ENCODE measurements around the gene KCNG2.

The KCNG2 gene

GRCh38 chr18:79927607-79928562 is 130.1 kb downstream of the KCNG2 start:
- DNase-seq, result peak; percentile 46

GRCh38 chr18:79928563-79928960 is 130.8 kb downstream of the KCNG2 start:
- peak; percentile 42 for DNase-seq

GRCh38 chr18:79930020-79930642 is 132.4 kb downstream of the KCNG2 start:
- DNase-seq, result no peak

DNA sequence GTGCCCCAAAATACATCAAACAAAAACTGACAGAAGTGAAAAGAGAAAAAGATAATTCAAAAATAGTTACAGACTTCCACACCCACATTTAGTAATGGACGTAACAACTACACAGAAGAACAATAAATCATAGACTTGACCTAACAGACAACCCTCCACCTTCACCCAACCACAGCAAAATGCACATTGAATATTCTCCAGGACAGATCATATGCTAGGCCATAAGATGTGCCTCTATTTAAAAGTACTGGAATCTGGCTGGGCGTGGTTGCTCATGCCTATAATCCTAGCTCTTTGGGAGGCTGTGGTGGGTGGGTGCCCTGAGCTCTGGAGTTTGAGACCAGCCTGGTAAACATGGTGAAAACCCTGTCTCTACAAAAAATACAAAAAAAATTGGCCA is 133.7 kb downstream of the KCNG2 start:
- no peak for DNase-seq

- DNase-seq, result no peak
Observed at GRCh38 chr18:79932907-79933306, 135.2 kb downstream of the KCNG2 start.

- peak; percentile 30 for DNase-seq
Observed at GRCh38 chr18:79933765-79934164, 136.0 kb downstream of the KCNG2 start.

DNA sequence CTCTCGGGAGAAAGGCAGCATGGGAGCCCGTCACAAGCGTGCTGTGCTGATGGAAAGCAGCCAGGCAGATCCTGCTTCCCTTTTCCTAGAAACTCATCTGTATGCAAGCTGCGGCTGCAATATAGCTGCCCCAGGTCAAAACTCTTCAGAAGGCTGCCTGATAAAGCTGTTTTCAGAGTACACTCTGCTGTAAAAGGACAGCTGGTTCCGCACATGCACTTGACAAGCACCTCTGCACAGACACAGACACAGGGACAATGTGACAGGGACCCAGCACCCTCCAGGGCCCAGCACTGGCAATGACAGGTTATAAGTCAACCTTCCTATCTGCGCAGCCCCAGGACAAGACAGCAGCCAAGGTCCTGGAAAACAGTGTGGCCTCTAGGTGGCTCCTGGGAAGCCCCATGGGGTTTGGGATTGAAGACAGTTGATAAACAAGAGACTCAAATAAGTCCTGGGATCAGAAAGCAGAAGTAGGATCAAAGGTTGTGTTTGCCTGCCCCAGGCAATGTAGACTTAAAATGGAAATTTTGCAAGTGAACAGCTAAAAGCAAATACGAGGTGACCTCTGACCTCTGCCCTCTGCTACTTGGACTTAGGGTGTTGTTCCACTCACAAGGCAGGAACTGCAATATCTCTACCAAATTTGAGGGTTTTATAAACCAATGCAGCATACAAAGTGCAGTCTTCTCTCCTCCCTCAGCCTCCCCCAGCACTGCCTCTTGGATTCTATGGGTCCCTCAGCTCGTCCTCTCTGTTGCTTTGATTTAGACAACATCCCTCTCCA is 136.8 kb downstream of the KCNG2 start:
- DNase-seq, result peak; percentile 49

DNA sequence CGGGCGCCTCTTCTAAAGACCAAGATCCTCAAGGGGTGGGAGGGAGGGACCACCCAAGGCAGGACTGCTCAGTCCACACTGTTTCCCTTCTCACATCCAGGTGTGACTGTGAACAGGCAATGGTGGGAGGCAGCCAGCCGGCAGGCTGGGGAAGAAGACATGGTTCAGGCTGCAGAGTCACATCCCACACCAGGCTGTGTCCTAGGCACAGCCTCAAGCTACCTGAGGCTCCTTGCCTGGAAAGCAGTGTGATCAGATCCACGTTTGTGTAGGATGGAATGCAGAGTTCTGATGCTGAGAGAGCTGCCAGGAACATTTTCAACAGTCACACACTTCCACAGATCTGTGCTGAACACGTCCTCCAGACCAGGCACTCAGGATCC is 137.4 kb downstream of the KCNG2 start:
- DNase-seq, result no peak

GRCh38 chr18:79935499-79935898 is 137.8 kb downstream of the KCNG2 start:
- no peak for DNase-seq

DNA sequence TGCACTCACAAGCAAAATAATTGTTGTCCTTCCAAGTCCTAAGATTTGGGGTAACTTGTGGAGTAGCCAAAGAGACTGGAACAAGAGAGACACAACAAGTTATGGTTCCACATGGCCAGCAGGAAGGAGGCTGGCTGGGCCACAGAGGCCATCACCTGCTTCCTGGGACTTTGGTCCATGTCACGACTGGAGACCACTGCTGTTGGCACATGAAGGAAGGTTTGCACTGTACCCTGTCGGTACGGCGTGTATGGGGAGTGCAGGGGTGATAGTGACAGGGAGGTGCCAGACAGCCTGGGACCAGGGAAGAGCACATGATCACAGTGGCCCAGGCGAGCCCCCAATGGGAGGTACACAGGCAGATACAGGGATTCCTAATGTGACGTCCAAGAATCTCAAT is 138.2 kb downstream of the KCNG2 start:
- DNase-seq, result no peak

DNA sequence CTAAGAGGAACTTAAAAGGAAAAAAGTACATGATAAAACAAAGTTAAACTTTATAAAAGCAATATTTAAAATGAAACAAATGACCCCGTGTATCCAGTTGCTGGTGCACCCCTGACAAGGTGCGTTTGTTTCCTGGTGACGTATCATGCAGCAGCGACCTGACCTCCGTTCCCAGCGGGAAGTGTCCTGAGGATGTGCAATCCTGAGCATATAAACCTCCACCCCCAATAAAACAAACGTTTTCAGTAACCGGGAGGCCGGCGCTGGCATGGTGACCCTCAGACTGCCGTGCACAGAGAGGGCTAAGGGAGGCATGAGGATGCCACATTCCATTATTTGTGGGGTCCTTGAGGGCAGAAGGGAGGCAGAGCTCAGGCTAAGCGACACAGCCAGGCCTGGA is 138.9 kb downstream of the KCNG2 start:
- DNase-seq, result no peak

DNA sequence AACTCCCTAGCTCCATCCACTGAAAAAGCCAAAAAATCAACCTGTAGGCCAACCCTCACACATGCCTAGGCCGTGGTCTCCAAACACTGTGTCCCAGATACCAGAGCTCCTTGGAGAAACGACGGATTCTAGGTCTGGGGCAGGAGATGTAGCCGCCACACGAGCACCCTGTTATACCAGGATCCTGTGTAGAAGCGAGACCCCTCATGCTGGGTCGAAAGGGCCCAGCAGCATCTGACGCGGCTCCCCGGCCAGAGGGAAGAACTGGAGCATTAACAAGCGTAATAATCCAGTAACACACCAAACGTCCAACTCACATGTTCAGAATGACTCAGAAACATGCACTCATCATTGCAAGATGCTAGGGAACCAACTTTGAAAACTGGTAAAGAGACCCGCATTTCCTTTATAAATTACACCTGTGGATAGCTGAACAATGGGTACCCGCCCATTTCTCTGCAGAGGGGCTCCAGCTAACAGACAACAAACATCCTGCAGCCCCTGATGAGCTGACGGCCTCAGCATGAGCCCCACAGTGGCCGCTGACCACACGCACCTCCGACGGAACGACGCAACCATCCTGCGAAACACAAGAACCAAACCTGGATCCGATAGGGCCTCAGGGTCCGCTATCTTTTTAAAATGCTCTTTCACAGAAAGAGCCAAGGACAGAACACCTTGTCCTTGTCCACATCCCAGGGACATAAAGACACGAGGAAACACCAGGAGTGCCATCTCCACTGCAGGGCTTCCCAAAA is 139.5 kb downstream of the KCNG2 start:
- DNase-seq, result no peak

DNA sequence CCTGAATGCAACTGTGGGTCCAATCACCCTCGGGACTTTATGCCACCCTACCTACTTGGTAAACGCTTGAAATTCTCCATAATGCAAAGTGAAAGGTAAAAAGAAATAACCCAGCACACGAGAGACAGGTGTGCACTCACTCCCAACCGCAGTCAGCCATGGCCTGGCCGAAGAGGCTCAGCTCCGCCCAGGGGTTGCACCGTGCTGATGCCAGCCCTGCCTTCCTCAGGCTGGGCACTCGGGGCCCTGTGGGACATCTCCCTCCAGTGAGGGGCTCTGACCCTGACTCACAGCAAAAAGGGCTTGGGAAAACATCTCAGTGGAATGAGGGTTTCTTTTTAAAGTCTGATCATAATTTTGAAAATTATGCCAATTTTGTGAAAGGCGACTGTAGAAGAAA is 140.5 kb downstream of the KCNG2 start:
- no peak for DNase-seq

GRCh38 chr18:79939096-79939495 is 141.4 kb downstream of the KCNG2 start:
- no peak for DNase-seq

GRCh38 chr18:79940126-79940813 is 142.5 kb downstream of the KCNG2 start:
- peak; percentile 38 for DNase-seq

DNA sequence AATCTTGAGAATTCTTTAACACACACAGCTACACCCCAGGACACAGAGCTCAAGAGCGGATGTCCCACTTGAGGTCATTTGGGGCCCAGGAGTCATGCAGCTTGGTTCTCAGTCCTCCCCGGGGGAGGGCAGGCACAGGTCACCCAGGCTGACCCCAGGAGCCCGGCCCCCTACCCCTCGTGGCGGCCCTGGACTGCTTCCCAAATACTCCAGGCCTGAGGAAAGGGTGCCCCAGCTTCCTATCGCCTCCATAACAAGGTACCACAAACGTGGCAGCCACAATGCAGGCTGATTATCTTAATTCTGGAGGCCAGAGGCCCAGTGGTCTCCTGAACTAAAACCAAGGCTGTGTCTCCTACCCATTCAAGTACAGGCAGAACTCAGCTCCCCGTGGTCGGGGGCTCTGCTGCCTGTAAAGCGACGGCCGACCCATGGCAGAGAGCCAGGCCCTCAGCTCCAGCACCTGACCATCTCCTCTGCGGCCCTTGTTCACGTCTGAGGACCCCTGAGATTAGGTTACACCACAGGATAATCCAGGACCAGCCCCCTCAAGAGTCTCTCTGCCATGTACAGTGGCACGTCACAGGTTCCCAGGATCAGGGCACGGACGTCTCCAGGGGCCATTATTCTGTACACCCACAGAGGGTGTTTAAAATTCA is 143.2 kb downstream of the KCNG2 start:
- DNase-seq, result peak; percentile 50

DNA sequence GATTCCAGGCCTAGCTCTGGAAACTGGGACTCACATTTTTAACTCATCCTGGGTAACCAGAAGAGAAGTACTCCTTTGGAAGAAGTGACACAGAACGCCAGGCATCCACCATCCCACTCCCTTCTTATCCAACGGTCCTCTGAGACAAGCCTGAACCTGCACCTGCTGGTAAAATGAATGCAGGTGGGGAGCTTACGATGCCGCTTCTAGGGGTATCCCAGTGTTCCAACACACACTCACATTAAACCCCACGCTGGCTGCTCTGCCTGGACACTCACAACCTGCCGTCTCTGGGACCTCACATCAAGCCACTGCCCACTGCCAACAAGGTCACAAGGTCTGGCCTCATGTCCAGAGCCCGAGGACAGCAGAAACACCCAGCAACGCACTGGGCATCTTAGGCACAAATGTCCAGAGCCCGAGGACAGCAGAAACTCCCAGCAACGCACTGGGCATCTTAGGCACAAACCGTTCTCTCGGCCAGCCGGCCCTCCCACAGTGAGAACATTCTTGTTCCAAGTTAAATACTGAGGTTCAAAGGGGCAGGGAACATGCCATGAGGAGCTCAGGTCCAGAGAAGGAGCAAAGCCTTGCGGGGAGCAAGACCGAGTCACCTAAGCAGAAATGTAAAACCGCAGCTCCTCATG is 143.9 kb downstream of the KCNG2 start:
- DNase-seq, result no peak

DNA sequence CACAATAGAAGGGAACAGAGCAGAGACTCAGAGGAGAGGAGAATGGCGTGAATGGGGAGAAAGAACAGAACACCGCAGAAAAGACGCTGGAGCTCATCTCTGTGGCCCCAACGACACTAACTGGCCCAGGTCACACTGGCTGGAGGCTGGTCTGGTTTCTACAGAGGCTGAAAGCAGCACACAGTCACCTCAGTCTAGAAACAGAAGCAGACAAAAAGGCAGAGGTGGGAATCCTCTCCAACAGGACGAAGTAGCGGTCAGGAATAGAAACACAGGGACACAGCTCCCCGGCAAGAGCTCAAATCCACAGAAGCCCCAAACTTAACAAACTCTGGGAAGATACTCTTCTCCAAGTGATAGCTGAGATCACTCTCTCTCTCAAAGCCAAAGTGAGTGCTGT is 144.5 kb downstream of the KCNG2 start:
- DNase-seq, result no peak

DNA sequence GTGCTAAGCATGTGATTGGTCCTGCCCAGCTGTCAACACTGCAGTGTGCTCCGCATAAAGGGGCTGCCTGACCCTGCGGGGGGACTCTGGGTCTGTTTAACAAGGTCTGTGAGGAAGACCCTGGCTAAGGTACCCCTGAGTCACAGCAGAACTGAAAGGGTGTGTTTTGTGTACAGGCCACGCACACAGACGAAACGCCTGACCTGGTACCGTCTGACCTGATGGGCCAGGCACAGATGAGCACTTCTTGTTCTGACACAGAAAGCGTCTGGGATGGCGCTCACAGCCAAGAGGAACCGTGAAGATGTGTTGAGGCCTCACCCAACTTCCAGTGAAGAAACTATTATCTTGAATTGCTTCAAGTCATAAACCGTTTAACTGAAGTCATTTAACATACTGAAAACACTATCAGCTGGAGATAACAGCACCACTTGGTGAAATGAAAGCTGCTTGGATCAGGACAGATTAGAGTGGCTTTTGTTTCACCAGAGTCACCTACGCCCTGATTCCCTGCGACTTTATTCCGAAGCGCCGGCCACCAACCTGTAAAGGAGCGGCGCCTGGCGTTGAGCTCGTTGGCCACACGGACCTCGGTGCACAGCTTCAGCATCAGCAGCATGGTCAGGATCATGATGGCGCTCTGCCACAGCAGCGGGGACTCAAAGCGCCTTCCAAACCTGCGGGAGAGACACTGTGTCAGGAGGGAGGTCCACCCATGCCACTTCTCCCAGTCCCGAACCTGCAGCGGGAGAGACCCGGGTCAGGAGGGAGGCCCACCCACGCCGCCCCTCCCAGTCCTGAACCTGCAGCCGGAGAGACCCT is 145.3 kb downstream of the KCNG2 start:
- DNase-seq, result no peak

- DNase-seq, result no peak
Observed at GRCh38 chr18:79943608-79944125, 145.9 kb downstream of the KCNG2 start.
